SK-N-DZ (cell line): ENCODE results near the gene CST11.

Experiments
- DNase-seq: peaks from one replicate; pipeline ENCODE4 v3.0.0-alpha.2; 2015; ENCODE audit warnings: low spot score

CST11 gene

DNA sequence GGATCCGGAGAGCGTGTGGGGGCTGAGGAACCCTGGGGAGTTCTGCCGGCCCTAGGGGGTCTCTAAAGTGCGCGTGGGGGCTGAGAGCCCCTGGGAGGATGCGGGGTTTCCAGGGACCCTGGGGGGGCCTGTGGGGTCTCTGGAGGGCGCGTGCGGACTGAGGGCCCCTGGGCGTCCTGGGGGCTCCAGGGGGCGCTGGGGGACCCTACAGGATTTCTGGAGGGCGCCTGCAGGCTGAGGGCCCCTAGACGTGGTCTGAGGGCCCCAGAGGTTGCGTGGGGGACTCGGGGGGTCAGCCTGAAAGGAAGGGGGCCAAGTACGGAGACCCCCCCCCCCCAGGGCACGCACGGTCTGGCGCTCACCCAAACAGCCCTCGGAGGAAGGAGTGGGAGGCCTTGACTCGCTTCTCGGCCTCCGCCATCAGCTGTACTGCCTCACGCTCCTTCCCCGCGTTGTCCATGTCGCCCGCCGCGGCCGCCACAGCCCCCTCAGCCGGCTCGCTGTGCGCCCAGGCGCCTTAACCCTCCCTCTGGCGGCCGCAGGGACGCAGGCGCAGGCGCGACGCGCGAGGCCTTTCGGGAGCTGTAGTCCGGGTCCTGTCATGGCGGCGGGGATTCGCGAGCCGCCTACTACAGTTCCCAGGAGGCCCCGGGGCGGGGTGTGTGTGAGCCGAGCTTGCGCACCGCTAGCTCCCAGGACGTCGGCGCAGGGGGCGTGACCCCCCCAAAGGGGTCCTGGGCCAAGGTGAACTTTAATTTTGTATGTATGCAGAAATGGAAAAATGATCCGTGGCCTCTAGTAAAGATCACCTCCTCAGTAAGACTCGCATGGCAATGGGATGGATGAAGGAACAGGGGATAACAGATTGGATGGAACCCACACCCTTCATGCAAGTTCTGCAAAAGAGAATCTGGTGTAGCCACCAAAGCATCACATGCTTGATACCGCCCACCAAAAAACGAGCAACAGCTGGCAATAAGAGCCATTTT is 31.4 kb downstream of the CST11 start, which contains the start of gene NAPB:
Gene NAPB, minus strand, starts transcription at position 546 of the 989 bp plus-strand sequence. Its CDS starts 86 bp downstream, at position 460.
- DNase-seq: peak; percentile 92

DNA sequence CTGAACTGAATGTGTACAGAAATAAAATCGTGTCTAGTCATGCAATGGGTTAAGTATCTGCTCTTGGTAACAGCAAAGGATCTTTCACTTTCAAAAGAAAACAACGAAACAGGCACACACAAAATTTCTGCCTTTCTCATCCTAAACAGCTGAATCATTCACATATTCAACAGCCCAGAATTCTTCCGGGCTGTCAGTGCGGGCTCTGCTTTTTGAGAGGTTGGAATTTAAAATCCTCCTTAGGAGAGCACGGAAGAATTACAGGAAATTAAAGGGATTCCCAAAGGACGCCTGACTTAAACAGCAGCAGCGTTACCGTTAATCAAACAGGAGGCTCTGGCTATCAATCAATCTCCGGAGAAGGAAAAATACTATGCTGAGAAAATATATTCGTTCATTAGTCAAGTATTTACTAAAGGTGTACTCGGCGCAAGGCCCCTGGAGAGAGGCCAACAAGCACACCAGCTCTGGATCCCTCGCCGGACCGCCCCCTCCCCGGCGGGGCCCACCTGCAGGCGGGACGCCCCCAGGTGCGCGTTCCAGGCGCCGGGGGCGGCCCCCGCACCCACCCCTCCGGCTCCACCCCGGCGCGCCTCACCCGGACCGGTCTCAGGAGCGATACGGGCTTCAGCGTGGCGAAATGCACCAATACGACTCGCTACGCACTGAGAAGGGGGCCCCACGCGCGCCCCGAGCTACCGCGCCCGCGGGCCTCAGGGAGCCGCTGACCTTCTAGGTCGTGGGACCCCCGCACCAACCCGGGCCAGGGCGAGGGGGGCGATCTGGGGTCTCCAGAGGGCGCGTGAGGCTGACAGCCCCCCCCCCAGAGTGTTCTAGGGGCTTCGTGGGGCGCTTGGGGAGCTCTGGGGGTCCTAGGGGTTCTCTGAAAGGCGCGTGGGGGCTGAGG is 32.4 kb downstream of the CST11 start:
- no peak for DNase-seq

DNA sequence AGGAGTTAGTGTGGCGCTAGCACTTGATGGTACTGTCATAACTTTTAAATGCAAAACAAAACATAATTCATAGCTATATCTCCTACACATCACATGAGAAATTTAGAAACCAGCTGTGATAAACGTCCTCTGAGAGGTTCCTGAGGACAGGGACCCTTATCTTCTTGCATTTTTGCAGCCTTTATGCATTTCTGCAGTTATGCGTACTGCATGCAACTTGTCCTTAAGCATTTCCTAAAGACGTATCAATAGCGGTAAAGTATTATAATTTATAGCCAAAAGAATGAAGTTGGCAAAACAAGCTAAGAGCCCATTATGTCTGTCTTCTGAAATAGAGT is 33.0 kb downstream of the CST11 start:
- DNase-seq: no peak

DNA sequence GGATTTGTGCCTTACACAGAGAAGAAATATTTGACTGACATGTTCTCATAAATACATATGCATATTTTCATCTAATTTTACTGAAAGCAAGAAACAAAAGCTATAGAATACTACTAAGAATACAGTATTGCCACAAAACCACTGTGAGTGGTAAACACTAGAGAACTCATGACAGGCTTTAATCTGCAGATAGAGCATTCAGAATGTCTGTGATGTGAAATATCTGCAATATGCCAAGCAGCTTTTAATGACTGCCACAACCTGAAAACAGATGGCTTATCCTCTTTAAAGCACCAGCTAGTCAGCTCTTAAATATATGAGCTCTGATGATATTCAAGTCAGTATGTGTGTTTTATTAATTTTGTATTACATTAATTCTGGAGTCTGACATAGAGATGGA is 34.8 kb downstream of the CST11 start:
- no peak for DNase-seq

DNA sequence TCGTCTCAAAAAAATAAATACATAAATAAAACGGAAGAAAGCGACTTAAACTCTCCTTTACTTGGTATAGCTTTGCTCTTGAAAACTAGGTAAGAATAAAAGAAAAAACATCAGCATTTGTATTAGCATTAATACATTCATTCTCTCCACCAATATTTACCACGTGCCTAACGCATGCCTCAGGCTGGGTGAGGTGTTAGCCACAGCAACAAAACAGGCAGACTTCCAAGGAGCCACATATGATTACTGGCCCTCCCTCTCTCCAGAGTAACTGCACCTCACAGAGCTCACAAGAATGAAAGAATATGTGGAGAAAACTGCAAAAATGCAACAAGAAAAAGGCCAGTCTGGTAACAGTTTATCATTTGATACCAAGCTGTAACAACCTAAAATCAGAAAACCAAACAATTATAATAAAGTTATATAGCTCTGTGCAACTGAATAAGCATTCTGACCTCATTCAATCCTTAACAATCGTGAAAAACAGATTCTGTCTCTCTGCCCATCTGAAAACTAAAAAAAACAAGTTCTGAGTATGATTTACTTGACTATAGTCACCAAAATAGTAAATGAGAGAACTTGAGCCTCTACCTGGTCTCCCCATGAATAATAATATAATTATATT is 36.6 kb downstream of the CST11 start:
- DNase-seq: no peak

DNA sequence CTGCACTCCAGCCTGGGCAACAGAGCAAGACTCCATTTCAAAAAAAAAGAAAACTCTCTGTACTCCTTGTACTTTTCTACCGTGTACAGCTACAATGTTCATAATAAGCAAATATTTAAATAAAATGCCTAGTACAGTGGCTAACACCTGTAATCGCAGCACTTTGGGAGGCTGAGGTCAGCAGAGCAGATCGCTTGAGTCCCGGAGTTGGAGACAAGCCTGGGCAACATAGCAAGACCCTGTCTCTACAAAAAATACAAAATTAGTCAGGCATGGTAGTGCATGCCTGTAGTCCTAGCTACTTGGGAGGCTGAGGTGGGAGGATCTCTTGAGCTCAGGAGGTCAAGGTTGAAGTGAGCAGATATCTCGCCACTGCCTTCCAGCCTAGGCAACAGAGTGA is 37.1 kb downstream of the CST11 start:
- no peak for DNase-seq

DNA sequence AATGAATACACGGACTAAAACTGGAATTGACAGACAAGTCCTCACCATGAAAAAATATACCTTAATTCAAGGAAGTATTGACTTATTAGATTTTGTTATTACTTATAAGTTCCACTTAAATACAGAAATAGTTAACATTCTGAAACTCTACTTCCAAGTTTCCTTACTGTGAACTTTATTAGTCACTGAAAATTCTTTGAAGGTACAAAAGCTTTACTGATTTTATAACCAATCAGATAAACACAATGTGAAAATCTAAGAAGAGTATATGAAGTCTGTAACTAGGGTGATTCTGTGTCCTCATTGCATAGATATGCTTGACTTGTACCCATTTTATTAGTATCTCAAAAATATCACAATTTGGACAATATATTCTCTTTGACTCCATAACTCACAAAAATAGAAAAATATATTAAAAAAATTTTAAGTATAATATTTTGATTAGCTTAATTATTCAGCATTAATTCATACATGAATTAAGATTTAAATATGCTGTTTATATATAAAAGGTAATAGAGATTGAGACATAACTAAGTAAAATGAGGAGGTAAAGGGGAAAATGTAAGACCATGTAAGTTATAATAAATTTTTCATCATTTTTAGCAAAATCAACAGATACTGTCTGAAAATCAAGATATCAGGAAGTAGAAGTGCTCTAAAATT is 38.0 kb downstream of the CST11 start:
- DNase-seq: no peak

DNA sequence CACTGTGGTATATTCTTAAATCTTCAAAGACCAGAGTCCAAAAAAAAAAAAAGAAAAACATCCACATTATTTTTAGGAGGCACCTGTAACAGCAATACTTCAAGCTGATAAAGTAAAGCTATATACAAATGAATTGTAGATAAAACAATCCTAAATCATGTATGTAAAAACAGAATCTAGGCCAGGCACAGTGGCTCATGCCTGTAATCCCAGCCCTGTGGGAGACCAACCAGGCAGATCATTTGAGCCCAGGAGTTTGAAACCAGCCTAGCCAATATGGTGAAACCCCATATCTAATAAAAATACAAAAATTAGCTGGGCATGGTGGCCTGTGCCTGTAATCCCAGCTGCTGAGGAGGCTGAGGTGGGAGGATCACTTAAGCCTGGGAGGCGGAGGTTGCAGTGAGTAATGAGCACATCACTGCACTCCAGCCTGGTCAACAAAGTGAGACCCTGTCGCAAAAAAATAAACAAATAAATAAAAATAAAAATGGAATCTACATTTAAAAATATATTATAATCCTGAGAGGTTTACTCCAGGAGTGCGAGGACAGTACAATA is 38.7 kb downstream of the CST11 start:
- DNase-seq: no peak

DNA sequence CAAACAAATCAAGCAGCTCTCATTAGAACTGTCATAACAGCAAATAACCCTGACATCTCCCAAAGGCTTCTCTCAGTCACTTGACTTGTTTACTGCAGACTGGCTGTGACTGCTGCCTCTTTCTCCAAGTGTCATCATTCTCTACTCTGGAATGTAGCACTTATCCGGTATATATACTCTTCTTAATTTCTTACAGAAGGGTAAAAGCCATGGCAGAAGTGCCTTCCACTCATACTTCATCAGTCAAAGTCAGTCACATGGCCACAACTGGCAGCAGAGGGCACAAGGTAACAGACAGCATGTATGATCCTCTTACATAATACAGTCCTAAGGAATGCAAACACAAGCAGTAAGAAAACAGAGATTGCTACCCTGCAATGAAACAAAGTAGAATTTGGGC is 40.6 kb downstream of the CST11 start:
- no peak for DNase-seq

DNA sequence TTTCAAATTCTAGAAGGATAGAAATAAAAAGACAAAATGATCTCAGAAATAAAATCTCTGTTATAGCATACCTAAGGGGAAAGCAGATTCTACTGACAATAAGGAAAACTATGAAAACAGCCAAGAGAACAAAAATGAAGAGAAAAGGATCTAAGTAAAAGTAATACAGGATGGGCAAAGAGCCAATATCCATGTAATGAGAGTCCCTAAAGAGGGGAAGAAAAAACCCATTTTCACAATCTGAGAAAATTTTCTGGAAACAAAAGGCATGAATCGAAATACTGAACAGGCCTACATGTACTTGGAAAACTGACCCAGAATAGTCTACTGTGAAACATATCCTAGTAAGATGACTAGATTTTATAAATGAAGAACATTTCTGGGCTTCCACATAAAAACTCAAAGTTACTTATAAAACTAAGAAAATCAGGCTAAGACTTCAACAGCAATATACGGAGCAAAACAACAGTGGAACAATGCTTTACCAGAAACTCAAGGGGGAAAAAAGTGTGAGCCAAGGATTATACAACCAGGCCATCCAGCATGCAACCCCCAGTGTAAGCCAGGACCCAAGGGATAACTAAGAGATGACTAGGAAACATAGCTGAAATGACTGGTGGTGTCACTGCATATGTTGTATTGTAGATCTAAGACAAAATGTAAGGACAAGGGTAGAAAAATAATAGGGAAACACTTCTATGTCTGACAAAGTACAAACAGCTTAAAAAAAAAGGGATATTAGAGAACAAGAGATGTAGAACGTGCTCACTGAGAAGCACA is 41.6 kb downstream of the CST11 start:
- DNase-seq: no peak

DNA sequence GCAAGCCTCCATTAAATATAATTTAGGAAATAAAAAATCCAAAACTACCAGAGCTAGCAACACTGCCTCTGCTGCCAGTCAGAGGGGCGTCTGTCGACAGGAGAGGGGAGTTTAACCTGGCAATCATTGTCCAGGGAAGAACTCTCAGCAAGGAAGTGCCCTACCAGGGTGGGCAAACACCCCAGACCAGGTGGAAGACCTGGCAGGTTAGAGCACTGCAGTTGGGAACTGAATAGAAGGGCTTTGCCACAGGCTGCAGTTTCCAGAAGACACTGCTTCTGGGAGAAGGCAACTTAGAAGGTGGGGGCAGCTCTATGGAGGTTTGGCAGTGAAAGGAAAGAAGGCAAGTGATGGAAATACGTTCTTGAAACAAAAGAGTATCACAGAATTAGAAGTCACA is 42.9 kb downstream of the CST11 start:
- no peak for DNase-seq

DNA sequence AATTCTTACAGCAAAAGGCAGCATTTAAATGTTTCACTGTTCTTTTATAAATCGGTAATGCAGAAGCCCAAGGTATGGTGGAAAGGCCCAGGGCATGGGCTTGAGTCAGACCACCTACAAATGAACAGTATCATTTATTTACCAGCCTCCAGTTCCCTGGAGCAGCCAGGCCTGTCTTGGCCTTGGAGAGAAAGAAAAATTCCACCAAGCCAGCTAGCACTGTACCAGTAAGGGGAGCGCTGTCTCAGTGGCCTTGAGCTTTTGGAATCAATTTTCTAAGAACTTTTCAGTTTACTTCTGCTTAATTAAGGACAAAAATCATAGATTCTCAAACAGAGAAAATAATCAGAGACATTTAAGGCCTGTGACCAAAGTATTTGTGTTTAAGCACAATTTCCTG is 43.7 kb downstream of the CST11 start:
- DNase-seq: no peak

DNA sequence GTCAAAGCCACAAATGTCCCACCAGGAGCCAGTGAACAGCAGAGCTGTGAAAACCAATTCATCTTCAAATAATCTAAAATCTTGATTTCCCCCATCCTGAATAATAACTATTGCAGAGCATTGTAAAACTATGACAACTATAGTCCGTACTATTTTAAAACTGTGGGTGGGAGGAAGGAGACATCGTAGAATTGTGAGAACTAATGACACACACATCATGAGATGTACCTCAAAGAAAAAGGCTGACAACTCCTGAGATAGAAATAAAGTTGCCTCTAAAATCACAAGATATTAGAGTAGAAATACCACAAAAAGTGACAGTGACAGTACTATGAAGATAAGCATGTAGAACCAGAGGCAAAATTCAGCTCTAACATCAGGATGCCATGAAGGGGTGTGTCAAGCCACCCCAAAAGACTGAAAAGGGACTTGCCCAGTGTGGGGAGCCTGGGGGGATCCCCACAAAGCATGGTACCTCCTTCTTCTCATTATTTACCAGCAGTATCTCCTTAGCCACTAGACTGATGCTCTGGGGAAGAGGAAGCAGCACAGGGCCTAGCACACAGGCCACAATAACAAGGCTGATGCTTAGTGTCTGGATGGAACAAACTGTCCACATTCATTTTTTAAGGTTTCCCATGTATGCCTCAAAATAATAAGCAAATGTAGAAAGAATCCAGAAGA is 44.8 kb downstream of the CST11 start:
- DNase-seq: no peak

DNA sequence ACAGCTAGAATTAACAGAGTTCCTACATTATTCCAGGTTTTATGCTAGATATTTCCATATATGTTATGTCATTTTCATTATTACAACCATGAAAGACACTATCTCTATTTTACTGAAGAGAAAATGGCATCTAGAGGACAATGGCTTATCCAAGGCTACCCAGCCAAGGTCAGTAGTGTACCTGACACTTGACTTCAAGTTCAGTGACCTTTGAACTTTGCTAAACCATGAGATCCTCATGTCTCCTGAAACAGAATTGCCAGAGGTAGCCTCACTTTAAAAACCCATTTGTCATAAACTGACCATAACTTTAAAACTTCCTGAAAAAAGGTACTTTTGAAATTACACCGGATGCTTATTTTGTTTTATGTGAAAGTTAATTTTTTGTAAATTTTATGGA is 45.8 kb downstream of the CST11 start:
- no peak for DNase-seq

DNA sequence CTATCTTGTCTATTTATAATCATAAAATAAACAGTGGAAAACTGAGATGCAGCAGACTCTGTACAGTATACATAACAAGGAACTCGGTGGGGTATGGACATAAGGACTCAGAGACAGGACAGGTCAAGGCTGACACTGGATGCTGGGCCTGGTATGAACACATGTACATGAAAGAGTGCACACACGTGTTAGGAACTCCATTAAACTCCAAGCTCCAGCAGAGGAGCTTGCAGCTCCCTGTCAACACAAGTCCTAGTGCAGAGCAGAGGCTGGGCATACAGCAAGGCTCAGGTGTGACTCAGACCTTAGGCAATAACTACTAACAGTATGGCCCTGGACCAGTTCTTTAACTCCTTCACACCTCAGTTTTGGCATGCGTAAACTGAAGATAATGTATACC is 48.5 kb downstream of the CST11 start:
- no peak for DNase-seq

DNA sequence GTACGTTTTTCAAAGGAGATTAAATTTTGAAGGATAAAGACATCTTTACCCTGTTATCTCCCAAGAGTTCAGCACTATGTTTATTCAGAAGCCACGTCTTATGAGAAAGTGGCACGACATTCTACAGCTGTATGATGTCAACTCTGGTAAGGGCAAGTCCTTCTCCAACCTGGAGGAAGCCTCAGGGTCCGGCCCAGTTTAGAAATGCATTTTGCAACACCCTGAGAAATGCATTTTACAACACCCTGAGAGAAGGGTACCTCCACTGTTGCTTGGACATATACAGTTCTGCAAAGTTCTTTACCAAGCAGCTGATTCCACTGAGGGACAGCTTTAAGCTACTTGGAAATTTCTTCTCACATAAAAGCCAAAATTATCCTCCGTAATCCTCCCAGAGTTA is 48.9 kb downstream of the CST11 start:
- no peak for DNase-seq

DNA sequence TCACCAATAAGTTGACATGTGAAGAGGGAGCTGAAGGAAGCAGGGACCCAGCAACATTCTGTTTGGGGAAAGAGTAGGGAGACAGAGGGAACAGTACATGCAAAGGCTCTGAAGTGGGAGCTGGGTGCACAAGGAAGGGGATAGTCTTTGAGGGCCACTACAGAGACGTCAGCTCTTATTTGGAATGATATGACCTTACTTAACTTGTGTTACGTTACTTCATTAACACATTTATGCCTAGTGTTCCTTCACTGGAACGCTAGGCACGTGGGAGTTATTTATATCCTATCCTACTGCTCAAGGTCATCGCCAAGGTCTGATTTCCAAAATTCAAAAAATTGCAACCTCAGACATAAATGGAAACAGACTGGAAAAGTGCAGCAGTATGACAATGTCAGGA is 51.6 kb downstream of the CST11 start:
- DNase-seq: no peak
